Ishikawa (cell line): ENCODE measurements around the gene FANCD2.

Source experiments
- CEBPB ChIP-seq: IDR thresholded peaks from 2 replicates; pipeline ENCODE4 v1.6.1; 2012
- CREB1 ChIP-seq: IDR thresholded peaks from 2 replicates; pipeline ENCODE4 v1.6.1; 2012; ENCODE audit warnings: low read depth
- EGR1 ChIP-seq: IDR thresholded peaks from 2 replicates; pipeline ENCODE4 v1.6.1; 2012
- EP300 ChIP-seq: IDR thresholded peaks from 2 replicates; pipeline ENCODE4 v1.6.1; 2012; ENCODE audit warnings: borderline replicate concordance
- FOXM1 ChIP-seq: IDR thresholded peaks from 2 replicates; pipeline ENCODE4 v1.6.1; 2012; ENCODE audit warnings: low read depth, borderline replicate concordance
- NFIC ChIP-seq: IDR thresholded peaks from 2 replicates; pipeline ENCODE4 v1.6.1; 2012
- RAD21 ChIP-seq: IDR thresholded peaks from 2 replicates; pipeline ENCODE4 v1.6.1; 2012; ENCODE audit warnings: low read depth
- TAF1 ChIP-seq: IDR thresholded peaks from 2 replicates; pipeline ENCODE4 v1.6.1; 2012; ENCODE audit warnings: low read depth, mild to moderate bottlenecking
- TCF12 ChIP-seq: IDR thresholded peaks from 2 replicates; pipeline ENCODE4 v1.6.1; 2012; ENCODE audit warnings: low read depth
- TEAD4 ChIP-seq: IDR thresholded peaks from 2 replicates; pipeline ENCODE4 v1.6.1; 2012
- YY1 ChIP-seq: IDR thresholded peaks from 2 replicates; pipeline ENCODE4 v1.6.1; 2012; ENCODE audit warnings: low read depth
- ZBTB7A ChIP-seq: IDR thresholded peaks from 2 replicates; pipeline ENCODE4 v1.6.1; 2012; ENCODE audit warnings: low read depth
- TF ChIP-seq, protein P1 (sequence below): IDR thresholded peaks from 2 replicates; pipeline ENCODE4 v1.6.1; 2012; ENCODE audit warnings: low read depth, mild to moderate bottlenecking
- TF ChIP-seq, protein P2 (sequence below): IDR thresholded peaks from 2 replicates; pipeline ENCODE4 v1.6.1; 2012
- TF ChIP-seq, protein P3 (sequence below): IDR thresholded peaks from 2 replicates; pipeline ENCODE4 v1.6.1; 2012

FANCD2 gene

DNA sequence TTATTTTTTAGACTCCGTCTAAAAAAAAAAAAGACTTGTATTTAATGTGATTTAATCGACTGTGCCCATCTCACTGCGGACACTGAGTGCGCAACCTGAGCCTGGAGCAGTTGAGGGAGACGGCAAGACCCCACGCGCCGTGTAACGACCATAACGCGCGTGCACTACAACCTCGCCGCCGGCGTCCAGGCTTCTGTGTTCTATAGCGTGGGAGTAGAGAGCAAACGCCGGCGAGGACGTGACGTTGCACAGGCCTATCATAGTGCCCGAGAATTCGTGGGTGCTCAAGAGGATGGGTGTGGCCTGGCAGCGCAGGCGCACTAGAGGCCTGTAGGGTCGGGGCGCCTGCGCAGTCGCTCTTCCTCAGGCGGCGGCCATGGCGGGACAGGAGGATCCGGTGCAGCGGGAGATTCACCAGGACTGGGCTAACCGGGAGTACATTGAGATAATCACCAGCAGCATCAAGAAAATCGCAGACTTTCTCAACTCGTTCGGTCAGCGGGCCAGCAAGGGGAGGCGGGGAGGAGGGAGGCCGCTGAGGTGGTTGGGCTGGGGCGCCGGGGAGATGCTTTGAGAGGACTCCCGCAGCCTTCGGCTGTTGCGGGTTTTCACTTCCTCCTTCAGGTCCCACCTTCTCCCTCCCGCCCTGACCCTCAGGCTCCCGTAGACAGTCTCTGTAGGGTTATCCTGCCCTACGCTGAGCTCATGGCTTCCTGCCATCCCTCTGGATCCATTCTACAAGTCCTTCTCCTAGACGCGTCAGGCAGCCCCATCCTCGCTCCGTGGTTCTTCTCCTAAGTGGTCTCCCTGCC lies 89.3 kb downstream of the FANCD2 start, which contains the start of gene BRK1:
BRK1 (plus strand) TSS at position 350 of the 812 bp plus-strand sequence; CDS start at position 377, 27 bp downstream.
- TF ChIP-seq, protein P1, sequence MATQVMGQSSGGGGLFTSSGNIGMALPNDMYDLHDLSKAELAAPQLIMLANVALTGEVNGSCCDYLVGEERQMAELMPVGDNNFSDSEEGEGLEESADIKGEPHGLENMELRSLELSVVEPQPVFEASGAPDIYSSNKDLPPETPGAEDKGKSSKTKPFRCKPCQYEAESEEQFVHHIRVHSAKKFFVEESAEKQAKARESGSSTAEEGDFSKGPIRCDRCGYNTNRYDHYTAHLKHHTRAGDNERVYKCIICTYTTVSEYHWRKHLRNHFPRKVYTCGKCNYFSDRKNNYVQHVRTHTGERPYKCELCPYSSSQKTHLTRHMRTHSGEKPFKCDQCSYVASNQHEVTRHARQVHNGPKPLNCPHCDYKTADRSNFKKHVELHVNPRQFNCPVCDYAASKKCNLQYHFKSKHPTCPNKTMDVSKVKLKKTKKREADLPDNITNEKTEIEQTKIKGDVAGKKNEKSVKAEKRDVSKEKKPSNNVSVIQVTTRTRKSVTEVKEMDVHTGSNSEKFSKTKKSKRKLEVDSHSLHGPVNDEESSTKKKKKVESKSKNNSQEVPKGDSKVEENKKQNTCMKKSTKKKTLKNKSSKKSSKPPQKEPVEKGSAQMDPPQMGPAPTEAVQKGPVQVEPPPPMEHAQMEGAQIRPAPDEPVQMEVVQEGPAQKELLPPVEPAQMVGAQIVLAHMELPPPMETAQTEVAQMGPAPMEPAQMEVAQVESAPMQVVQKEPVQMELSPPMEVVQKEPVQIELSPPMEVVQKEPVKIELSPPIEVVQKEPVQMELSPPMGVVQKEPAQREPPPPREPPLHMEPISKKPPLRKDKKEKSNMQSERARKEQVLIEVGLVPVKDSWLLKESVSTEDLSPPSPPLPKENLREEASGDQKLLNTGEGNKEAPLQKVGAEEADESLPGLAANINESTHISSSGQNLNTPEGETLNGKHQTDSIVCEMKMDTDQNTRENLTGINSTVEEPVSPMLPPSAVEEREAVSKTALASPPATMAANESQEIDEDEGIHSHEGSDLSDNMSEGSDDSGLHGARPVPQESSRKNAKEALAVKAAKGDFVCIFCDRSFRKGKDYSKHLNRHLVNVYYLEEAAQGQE: no peak
- TF ChIP-seq CREB1 (peak; percentile 52; the same call in 1 of the 2 replicates), YY1 (peak; percentile 90), TCF12 (0 out of 2 replicates have a peak, but pooled peaks have one; percentile 40), TAF1 (peak; percentile 85), ZBTB7A (no peak), NFIC (no peak), EGR1 (peak; percentile 93), RAD21 (no peak), CEBPB (0 out of 2 replicates have a peak, but pooled peaks have one; percentile 3)
- TF ChIP-seq, protein P2, sequence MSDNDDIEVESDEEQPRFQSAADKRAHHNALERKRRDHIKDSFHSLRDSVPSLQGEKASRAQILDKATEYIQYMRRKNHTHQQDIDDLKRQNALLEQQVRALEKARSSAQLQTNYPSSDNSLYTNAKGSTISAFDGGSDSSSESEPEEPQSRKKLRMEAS: peak; percentile 92

DNA sequence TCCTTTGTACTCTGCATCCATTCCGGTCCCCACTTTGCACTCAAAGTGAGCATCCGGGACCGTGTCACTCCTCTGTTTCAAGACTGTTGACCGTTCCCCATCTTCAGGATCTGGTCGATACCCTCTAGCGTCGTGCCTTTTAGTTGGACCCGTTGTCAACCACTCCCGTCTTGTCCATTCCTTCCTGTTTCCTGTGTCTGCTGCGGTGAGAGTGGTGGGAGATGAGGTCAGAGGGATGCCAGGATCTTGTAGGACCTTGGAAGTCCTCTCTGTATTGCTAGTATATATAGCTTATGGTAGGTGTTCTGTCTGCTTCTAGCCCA lies 89.9 kb downstream of the FANCD2 start:
- TF ChIP-seq TCF12 (no peak), TAF1 (no peak), NFIC (no peak), RAD21 (no peak), TEAD4 (no peak), EGR1 (no peak), EP300 (no peak), YY1 (no peak), CREB1 (no peak), FOXM1 (no peak), CEBPB (no peak), ZBTB7A (no peak)
- TF ChIP-seq, protein P2: no peak
- TF ChIP-seq, protein P1: no peak
- TF ChIP-seq, protein P3, sequence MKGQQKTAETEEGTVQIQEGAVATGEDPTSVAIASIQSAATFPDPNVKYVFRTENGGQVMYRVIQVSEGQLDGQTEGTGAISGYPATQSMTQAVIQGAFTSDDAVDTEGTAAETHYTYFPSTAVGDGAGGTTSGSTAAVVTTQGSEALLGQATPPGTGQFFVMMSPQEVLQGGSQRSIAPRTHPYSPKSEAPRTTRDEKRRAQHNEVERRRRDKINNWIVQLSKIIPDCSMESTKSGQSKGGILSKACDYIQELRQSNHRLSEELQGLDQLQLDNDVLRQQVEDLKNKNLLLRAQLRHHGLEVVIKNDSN: no peak

DNA sequence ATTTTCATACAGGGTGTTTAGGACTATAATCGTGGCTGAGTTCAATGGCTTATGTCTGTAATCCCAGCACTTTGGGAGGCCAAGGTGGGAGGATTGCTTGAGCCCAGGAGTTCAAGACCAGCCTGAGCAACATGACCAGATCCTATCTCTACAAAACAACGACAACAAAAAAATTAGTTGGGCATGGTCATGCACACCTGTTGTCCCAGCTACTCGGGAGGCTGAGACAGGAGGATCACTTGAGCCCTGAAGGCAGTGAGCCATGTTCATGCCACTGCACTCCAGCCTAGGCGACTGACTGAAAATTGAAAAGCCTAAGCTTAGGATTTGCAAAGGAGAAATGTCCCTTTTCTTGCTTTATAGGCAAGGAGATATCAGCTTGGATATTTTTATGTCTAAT lies 90.7 kb downstream of the FANCD2 start:
- TF ChIP-seq CEBPB (no peak), TAF1 (no peak), RAD21 (no peak)
- TF ChIP-seq, protein P2: no peak

DNA sequence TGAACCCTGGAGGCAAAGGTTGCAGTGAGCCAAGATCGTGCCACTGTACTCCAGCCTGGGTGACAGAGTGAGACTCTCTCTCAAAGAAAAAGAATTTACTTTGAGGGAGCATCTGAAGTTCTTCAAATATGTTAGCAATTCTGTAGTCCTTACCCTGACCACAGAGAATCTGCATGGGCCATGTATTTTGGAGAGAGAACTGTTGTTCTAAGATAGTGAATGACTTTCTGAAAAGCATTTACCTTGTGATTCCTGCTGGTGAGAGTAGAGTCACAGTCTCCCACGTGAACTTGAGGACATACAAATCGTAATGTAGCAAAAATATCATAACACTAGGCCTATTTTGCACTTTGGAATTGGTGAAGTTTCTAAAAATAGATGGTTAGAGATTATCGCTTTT lies 93.1 kb downstream of the FANCD2 start:
- TF ChIP-seq, protein P1: no peak
- TF ChIP-seq TEAD4: no peak
- TF ChIP-seq EP300: no peak
- TF ChIP-seq FOXM1: no peak
- TF ChIP-seq TAF1: no peak
- TF ChIP-seq EGR1: no peak
- TF ChIP-seq ZBTB7A: no peak
- TF ChIP-seq CEBPB: no peak
- TF ChIP-seq CREB1: no peak
- TF ChIP-seq, protein P3: no peak
- no peak for TF ChIP-seq TCF12
